ENCODE results near the gene OR2M3.

- TF ChIP-seq CTCF (IDR thresholded peaks at IDR 0.05) (no peak), POLR2A (IDR thresholded peaks at IDR 0.05) (no peak)
Observed at GRCh38 chr1:248158758-248159157, 38.3 kb upstream of the OR2M3 start.

All from body of pancreas (tissue), 4 donors.